PFSK-1 (cell line): ENCODE measurements around the gene SELENOF.

Source experiments
- FOXP2 ChIP-seq: optimal IDR thresholded peaks from 2 replicates; pipeline ENCODE3; 2011; ENCODE audit warnings: borderline replicate concordance, control low read depth, inconsistent platforms; ENCODE audit not compliant: insufficient read depth; ENCODE audit errors: extremely low read length, extremely low read depth
- POLR2AphosphoS5 ChIP-seq: IDR thresholded peaks from 2 replicates; pipeline ENCODE4 v1.6.1; 2012; ENCODE audit warnings: low read depth, mild to moderate bottlenecking, control low read depth, low read length, moderate library complexity
- REST ChIP-seq, 2 experiments: IDR thresholded peaks; 2 replicates each; pipeline versions ENCODE4 v1.6.1 to v1.8.0; 2011 to 2012; ENCODE audit warnings: low read depth in 2 of 2, low read length in 2 of 2, control low read depth in 1 of 2, inconsistent platforms in 1 of 2, mild to moderate bottlenecking in 1 of 2, moderate library complexity in 1 of 2; ENCODE audit not compliant: insufficient read depth in 1 of 2
- SIN3A ChIP-seq: IDR thresholded peaks from 2 replicates; pipeline ENCODE4 v1.6.1; 2012; ENCODE audit warnings: mild to moderate bottlenecking, low read length, moderate library complexity, borderline replicate concordance; ENCODE audit not compliant: insufficient read depth
- TAF1 ChIP-seq: IDR thresholded peaks from 2 replicates; pipeline ENCODE4 v1.6.1; 2012; ENCODE audit warnings: low read length, control low read depth, borderline replicate concordance; ENCODE audit not compliant: insufficient read depth

- TF ChIP-seq TAF1, result no peak
- TF ChIP-seq SIN3A, result no peak
- TF ChIP-seq POLR2AphosphoS5, result no peak
- no peak for TF ChIP-seq REST (IDR thresholded peaks at IDR 0.05; ENCODE audit: insufficient read depth in 1 of 2, low read depth in 2 of 2, low read length in 2 of 2)
- no peak for TF ChIP-seq FOXP2
These were observed 47.3 kb downstream of the SELENOF start for GRCh38 chr1:86866665-86867064.
